B cell (primary cell): ENCODE measurements around the gene GTF2H4. TPM values are rescaled to one million over a fixed set of nuclear protein-coding genes. Genes with fewer than 3 reads are reported as not detected.

ENCODE experiments used
- ATAC-seq: fragments of 200-7000 bp; cut with Tn5 transposase; one replicate; pipeline ENCODE4 v1.10.0; 2021; ENCODE audit warnings: low read depth, mild to moderate bottlenecking, moderate number of reproducible peaks, moderate library complexity
- CTCF ChIA-PET: fragments of 350-600 bp; sonication (Branson Sonifier 250); formaldehyde crosslinking; loops from one replicate; lab custom pipeline; 2021; ENCODE audit warnings: antibody characterized with exemption, inconsistent platforms; lab: Charles Lee
- POLR2A ChIA-PET: fragments of 350-600 bp; sonication (Branson Sonifier 250); formaldehyde crosslinking; loops from one replicate; lab custom pipeline; 2021; ENCODE audit warnings: antibody characterized with exemption; lab: Charles Lee
- DNase-seq: peaks from one replicate; pipeline ENCODE4 v3.0.0; 2013
- H2AFZ ChIP-seq: 2 replicates; pipeline ENCODE4 v1.6.1; 2012; ENCODE audit warnings: mild to moderate bottlenecking, low read depth, low read length; ENCODE audit not compliant: insufficient read depth, poor library complexity, severe bottlenecking
- H3K27ac ChIP-seq, 2 donors: 1 replicate in 1 of 2; 2 replicates in 1 of 2; pipeline ENCODE4 v1.5.1; 2012 to 2013; ENCODE audit warnings: low read length in 2 of 2, mild to moderate bottlenecking in 2 of 2, moderate library complexity in 1 of 2
- H3K27me3 ChIP-seq, 4 experiments: fragments of 200-600 bp in 1 of 4; sonication (generic) in 1 of 4; replicated peaks in 1 of 4; 1 replicate in 2 of 4; 2 replicates in 2 of 4; pipeline versions ENCODE4 v1.6.1 to v1.7.0; 2013 to 2016; ENCODE audit warnings: low read length in 3 of 4, mild to moderate bottlenecking in 2 of 4, mixed read lengths in 1 of 4, moderate library complexity in 1 of 4; ENCODE audit not compliant: insufficient read depth in 4 of 4, control insufficient read depth in 3 of 4; ENCODE audit errors: control extremely low read depth in 1 of 4
- H3K36me3 ChIP-seq, 2 experiments: replicated peaks in 1 of 2; 1 replicate in 1 of 2; 2 replicates in 1 of 2; pipeline versions ENCODE4 v1.6.1 to v1.7.1; 2013; ENCODE audit warnings: low read length in 1 of 2; ENCODE audit not compliant: insufficient read depth in 2 of 2, control insufficient read depth in 1 of 2; ENCODE audit errors: control extremely low read depth in 1 of 2, extremely low read depth in 1 of 2
- H3K4me1 ChIP-seq, 2 donors: fragments of 200-600 bp in 1 of 2; sonication (generic) in 1 of 2; 1 replicate in 1 of 2; 2 replicates in 1 of 2; pipeline versions ENCODE4 v1.5.1 to v1.6.1; 2013 to 2017; ENCODE audit warnings: low read length in 2 of 2; ENCODE audit not compliant: control insufficient read depth in 2 of 2, insufficient read depth in 2 of 2
- H3K4me2 ChIP-seq: replicated peaks from 2 replicates; pipeline ENCODE3; 2012; ENCODE audit warnings: mild to moderate bottlenecking, low read depth, low read length; ENCODE audit not compliant: poor library complexity, severe bottlenecking
- H3K4me3 ChIP-seq, 5 experiments: fragments of 200-600 bp in 1 of 5; sonication (generic) in 1 of 5; 1 replicate in 3 of 5; 2 replicates in 2 of 5; pipeline versions ENCODE4 v1.5.1 to v1.7.0; 2011 to 2016; ENCODE audit warnings: low read length in 4 of 5, mild to moderate bottlenecking in 4 of 5, low read depth in 2 of 5, control low read depth in 1 of 5, moderate library complexity in 1 of 5; ENCODE audit not compliant: insufficient read depth in 1 of 5; ENCODE audit errors: control extremely low read depth in 1 of 5, extremely low read depth in 1 of 5
- H3K79me2 ChIP-seq: fragments of 200-600 bp; sonication (generic); one replicate; pipeline ENCODE4 v1.6.0; 2016; ENCODE audit warnings: low read length; ENCODE audit not compliant: control insufficient read depth, insufficient read depth
- H3K9ac ChIP-seq: fragments of 200-600 bp; sonication (generic); 2 replicates; pipeline ENCODE4 v1.6.1; 2017; ENCODE audit warnings: mild to moderate bottlenecking, low read length, moderate library complexity
- H3K9me3 ChIP-seq, 3 donors: one replicate each; pipeline versions ENCODE4 v1.6.1 to v1.7.1; 2013; ENCODE audit warnings: low read length in 2 of 3; ENCODE audit not compliant: control insufficient read depth in 2 of 3, insufficient read depth in 1 of 3; ENCODE audit errors: control extremely low read depth in 1 of 3
- H4K20me1 ChIP-seq: 2 replicates; pipeline ENCODE4 v1.6.0; 2012; ENCODE audit warnings: mild to moderate bottlenecking, low read length; ENCODE audit not compliant: insufficient read depth, control insufficient read depth, poor library complexity, severe bottlenecking
- H3K27ac Mint-ChIP-seq: one replicate; pipeline ENCODE4 v1.8.0; 2021; ENCODE audit warnings: mixed read lengths
- H3K27me3 Mint-ChIP-seq: one replicate; pipeline ENCODE4 v1.8.0; 2021; ENCODE audit warnings: mixed read lengths
- H3K4me1 Mint-ChIP-seq: one replicate; pipeline ENCODE4 v1.8.0; 2021; ENCODE audit warnings: mixed read lengths
- H3K4me3 Mint-ChIP-seq: one replicate; pipeline ENCODE4 v1.8.0; 2021; ENCODE audit warnings: mixed read lengths
- H3K9me3 Mint-ChIP-seq: one replicate; pipeline ENCODE4 v1.8.0; 2022; ENCODE audit warnings: mixed read lengths; ENCODE audit not compliant: insufficient read depth
- CTCF ChIP-seq: fragments of 200-600 bp; IDR thresholded peaks from one replicate; pipeline ENCODE4 v1.8.0; 2022; ENCODE audit warnings: antibody characterized with exemption, mild to moderate bottlenecking
- EZH2 ChIP-seq: IDR thresholded peaks from 2 replicates; pipeline ENCODE4 v1.6.1; 2012; ENCODE audit warnings: borderline replicate concordance, low read depth, mild to moderate bottlenecking, moderate library complexity, low read length; ENCODE audit not compliant: insufficient read depth, poor library complexity, severe bottlenecking
- WGBS: methylation state at CpG from one replicate; pipeline ENCODE4 v1.1.5; 2013; ENCODE audit warnings: missing lambda C conversion rate; ENCODE audit not compliant: insufficient coverage; 5-methylcytosine and 5-hydroxymethylcytosine counted together
- intact Hi-C: fragments of 100-400 bp; cut with micrococcal nuclease; formaldehyde crosslinking; loops from one replicate; pipeline ENCODE4 v1.10.0; 2022
- polyA plus RNA-seq: library from polyadenylated mRNA; depleted of rRNA; stranded (reverse); fragments of >200 nt; gene quantifications from 2 replicates; pipeline ENCODE4 v1.2.3, GENCODE V29; 2012
- total RNA-seq, 2 donors: library from RNA; stranded (reverse); fragments of 120-200 nt in 1 of 2; gene quantifications; 1 replicate in 1 of 2; 2 replicates in 1 of 2; pipeline versions ENCODE4 v1.2.3 to v1.2.4, GENCODE V29; 2013 to 2022

Gene GTF2H4
- total and polyA plus RNA-seq, 2 donors (not counting 1 experiment from before 2014, with no cell fraction given) = 30.2 to 38.4 TPM

- Histone ChIP-seq H3K9ac (no peak overlapping the region), H3K4me2 (no peak overlapping the region), H3K4me3 (no peak overlapping the region), H3K4me1 (no peaks in the 10 kb centered on the region), H3K36me3 (no peaks in the 10 kb centered on the region), H2AFZ (no peak overlapping the region), H3K27ac (no peak overlapping the region), H3K79me2 (no peaks in the 10 kb centered on the region), H3K27me3 (peaks cover 0 to 31% (median 9%) of the 10 kb centered on the region in 4 experiments), H4K20me1 (no peaks in the 10 kb centered on the region), H3K9me3 (no peaks in the 10 kb centered on the region)
- peaks cover 38% of the 10 kb centered on the region for H3K27me3 Mint-ChIP-seq
- CTCF ChIA-PET = no interaction called here
- H3K4me1 Mint-ChIP-seq = no peaks in the 10 kb centered on the region
- 100% methylated on average over 4 of the region's 6 CpGs for WGBS
- no peak for ATAC-seq
- TF ChIP-seq EZH2 (no peak), CTCF (no peak)
- POLR2A ChIA-PET = no interaction called here
- H3K9me3 Mint-ChIP-seq = no peaks in the 10 kb centered on the region
- intact Hi-C loops = no loop called here
- no peak for DNase-seq
- no peak overlapping the region for H3K27ac Mint-ChIP-seq
- H3K4me3 Mint-ChIP-seq = no peak overlapping the region
Measured at GRCh38 chr6:30948811-30949210, 40.8 kb downstream of the GTF2H4 start.

GRCh38 chr6:30951907-30952469 lies 44.0 kb downstream of the GTF2H4 start:
- no peaks in the 10 kb centered on the region for H3K9me3 Mint-ChIP-seq
- Histone ChIP-seq H3K27ac (no peak overlapping the region), H3K4me2 (no peak overlapping the region), H2AFZ (no peak overlapping the region), H3K4me1 (peaks cover 12 to 20% of the 10 kb centered on the region in 2 donors), H4K20me1 (no peaks in the 10 kb centered on the region), H3K9ac (no peak overlapping the region), H3K4me3 (no peak overlapping the region), H3K79me2 (no peaks in the 10 kb centered on the region), H3K36me3 (no peaks in the 10 kb centered on the region), H3K27me3 (peaks cover 0 to 12% (median 3%) of the 10 kb centered on the region in 4 experiments), H3K9me3 (no peaks in the 10 kb centered on the region)
- WGBS = 76% methylated on average over 2 of the region's 5 CpGs
- H3K27ac Mint-ChIP-seq = no peak overlapping the region
- H3K4me3 Mint-ChIP-seq = no peak overlapping the region
- intact Hi-C loops = no loop called here
- ChIA-PET POLR2A (no interaction called here), CTCF (no interaction called here)
- no peak for DNase-seq
- TF ChIP-seq EZH2 (no peak), CTCF (no peak)
- H3K4me1 Mint-ChIP-seq = peaks cover 17% of the 10 kb centered on the region
- no peak for ATAC-seq
- peaks cover 24% of the 10 kb centered on the region for H3K27me3 Mint-ChIP-seq
